ENCODE measurements around the gene CTNNA1.

CTNNA1 gene

DNA sequence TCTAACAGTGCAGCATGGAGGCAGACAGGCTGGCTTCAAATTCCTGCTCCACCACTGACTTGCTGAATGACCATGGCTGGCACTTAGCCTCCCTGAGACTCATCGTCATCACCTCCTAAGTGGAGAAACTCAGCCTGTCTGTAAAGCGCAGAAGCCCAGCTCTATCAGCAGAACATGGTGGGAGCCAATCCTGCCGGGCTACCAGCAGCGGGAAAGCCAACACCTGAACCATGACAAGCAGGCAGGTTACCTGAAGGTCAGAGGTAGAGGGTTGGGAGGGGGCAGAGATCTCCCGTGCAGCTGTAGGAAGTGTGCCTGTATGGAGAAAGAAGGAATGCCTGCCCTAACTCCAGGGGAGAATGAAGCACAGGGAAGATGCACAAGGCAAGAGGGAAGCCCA lies 194.6 kb downstream of the CTNNA1 start:
- no peak overlapping the region for H3K4me3 ChIP-seq (ENCODE audit: low read length)
- TF ChIP-seq ZNF274 (IDR thresholded peaks at IDR 0.05; ENCODE audit: low read depth, low read length) = no peak

DNA sequence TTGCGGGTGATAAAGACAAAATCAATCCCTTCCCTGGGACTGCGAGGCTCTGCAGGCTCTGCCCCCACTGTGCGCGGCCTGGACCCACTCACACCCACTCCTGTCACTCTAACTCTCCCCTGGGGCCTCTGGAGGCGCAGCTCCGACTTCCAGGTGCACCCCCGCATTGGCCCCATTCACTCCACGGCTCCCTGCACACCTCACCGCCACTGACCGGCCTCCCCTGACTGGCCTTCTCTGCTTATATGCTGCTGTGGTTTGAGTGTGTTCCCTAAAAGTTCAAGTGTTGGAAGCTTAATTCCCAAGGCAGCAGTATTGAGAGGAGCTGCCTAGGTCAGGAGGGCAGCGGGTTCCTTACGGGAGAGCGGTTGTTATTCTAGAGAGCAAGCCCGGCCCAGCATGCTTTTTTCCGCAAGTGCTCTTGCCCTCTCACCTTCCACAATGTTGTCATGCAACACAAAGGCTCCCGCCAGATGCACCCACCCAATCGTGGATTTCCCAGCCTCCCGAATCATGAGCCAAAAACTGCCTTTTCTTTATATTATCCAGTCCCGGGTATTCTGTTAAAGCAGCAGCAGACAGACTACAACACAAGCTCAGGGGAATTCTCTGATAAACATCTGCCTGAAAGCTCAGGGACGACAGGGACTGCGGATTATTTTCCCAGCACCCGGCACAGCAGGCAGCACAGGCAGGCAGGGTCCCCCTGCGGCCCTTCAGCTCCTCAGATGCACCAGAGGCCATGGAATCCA lies 195.4 kb downstream of the CTNNA1 start:
- no peak overlapping the region for H3K4me3 ChIP-seq (ENCODE audit: low read length)
- no peak for TF ChIP-seq ZNF274 (IDR thresholded peaks at IDR 0.05; ENCODE audit: low read depth, low read length)

DNA sequence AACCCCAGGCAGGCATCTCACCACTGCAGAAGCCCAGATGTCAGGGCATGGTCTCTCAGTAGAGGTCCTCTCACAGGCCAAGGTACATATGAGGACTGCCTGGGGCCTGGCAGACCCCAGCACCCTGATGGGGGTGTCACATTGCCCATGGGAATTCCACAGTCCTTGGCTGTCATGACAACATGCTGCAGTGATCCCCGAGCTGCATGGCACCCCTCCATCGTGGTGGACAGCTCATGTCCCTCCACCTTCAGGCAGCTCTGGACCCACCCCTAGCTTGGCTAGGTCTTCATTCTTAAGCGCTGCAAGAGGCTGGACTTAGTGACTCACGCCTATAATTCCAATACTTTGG lies 196.0 kb downstream of the CTNNA1 start:
- H3K4me3 ChIP-seq (ENCODE audit: low read length) = no peak overlapping the region
- TF ChIP-seq ZNF274 (IDR thresholded peaks at IDR 0.05; ENCODE audit: low read depth, low read length) = no peak

DNA sequence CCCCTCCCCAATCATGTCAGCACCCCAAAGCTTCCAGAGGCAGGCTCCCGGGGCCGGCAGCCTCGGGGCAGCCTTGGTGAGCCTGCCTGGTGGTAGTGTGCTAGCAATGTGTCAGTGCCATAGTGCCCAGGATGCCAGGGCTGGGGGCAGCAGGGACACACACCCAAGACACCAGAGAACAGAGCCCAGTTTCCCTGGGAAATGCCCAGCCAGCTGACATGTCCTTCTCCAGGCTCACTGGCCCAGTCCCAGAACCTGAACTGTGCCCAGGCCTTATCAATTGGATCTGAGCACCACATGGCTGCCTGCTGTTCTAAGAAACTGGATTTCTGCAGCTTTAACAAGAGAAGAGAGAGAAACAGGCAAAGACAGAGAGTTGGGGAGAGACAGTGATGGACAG lies 196.8 kb downstream of the CTNNA1 start:
- no peak overlapping the region for H3K4me3 ChIP-seq (ENCODE audit: low read length)
- TF ChIP-seq ZNF274 (IDR thresholded peaks at IDR 0.05; ENCODE audit: low read depth, low read length) = no peak

DNA sequence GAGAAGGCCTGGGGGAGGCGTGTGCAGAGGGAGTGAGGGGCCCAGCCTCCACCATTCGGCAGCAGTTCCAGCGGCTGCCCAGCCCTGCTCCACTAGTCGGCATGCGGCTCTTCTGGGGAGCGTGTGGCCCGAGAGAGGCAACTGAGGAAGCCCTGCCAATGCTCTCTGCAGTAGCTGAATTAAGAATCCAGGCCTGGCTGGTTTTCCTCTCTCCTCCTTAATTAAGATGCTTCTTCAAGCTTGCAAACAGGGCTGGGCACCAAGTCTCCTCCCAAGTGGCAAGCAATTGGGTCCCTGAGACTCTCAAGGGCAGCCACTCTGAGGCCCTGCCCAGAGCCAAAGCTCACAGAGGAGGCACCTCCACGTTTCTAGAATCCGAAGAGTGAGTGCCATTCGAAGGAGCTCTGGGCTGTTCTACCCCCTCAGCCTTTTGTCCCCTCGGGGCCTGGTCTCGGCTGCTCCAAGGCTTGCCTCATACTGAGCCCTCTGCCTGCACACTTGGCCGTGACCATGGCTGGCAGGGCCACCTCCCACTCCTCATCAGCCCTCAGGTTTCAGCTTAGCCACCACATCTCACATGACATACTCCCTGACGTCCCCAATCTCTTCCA lies 197.3 kb downstream of the CTNNA1 start:
- no peak for TF ChIP-seq ZNF274 (IDR thresholded peaks at IDR 0.05; ENCODE audit: low read depth, low read length)
- no peak overlapping the region for H3K4me3 ChIP-seq (ENCODE audit: low read length)

DNA sequence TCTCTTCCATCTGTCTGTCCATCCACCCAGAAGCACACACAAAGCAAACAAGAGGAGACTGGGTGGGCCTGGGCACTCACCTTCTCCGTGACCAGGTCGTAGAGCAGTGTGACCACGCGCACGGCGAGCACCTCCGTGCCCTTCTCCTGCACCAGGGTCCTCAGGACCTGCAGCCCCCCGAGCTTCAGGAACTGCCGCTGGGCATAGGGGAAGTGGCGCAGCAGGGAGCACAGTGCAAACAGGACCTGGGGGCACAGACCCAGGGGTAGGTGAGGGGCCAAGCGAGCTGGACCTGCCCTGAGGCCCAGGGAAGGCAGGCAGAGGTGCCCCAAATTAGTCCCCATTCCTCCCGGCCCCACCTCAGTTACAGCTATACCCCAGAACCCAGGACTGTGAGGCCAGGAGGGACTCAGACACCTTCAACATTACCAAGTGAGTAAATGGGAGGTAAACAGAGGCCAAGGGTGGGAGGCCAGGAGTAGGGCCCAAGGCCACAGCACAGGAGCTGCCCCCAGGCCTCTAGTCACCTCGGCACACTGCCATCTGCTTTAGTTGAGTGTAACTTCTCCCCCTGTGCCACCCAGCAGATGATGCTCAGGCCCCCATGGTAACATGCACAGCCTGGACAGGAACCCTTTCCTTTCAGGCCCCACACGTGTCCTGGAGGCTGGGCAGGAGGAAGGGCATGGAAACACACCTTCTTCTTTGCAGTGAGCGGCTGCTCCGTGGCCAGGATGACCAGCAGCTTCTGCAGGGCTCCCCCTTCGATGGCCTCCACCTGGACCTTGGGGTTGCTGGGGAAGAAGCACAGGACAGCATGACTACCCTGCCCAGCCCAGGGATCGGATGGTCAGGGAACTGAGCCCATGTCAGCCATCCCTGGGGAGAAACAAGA lies 198.1 kb downstream of the CTNNA1 start:
- H3K4me3 ChIP-seq (ENCODE audit: low read length) = no peak overlapping the region
- no peak for TF ChIP-seq ZNF274 (IDR thresholded peaks at IDR 0.05; ENCODE audit: low read depth, low read length)

DNA sequence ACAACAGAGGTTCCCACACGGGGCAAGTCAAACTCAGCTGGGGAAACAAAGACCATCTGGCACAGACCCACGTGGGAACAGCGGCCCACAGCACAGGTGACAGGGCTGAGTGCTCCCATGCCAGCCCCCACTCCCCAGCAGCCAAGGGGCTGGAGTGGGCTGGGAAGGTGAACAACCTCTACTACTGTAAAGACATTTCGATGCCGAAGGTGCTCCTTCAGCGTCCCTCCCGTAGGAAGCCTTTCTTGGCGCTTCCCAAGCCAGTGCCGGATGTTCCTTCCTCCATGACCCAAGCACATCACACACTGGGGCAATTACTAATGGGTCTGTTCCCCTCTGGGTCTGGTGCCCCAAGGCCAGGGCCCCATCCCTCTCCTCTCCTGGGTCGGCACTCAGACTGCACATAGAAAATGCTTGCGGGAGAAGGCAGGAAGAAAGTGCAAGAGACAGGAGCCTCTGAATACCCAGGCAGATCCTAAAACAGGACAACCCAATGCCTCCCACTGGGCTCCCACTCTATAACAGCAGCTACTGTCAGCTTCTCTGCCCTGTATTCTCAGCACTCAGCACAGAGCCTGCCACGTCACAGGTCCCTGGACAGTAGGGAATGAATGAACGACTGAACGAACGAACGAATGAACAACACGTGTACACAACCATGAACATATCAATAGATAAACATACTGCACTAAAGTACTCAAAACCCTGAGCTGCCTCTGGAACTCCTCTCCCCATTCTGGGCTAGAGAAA lies 198.9 kb downstream of the CTNNA1 start:
- TF ChIP-seq ZNF274 (IDR thresholded peaks at IDR 0.05; ENCODE audit: low read depth, low read length) = no peak

DNA sequence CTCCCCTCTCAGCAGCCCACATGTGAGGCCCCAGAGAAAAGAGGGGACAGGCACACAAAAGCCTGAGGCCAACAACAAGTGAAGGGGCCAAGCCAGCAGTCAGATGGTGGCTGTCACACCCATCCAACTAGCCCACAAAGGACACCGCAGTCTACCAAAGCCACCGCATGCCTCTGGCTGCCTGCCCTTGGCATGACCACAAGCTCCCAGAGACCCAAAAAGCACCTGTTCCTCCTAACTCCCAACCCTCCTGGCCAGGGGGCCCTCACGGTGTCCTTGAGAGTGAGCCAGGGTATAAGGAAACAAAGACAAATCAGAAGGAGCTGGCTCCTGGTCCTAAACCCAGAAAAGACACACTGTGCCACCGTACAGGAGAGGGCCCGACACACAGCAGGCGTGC lies 199.7 kb downstream of the CTNNA1 start:
- H3K4me3 ChIP-seq (ENCODE audit: low read length) = no peak overlapping the region
- TF ChIP-seq ZNF274 (IDR thresholded peaks at IDR 0.05; ENCODE audit: low read depth, low read length) = no peak

More for the DNA sequence above, 198.9 kb downstream of the CTNNA1 start:
- no peak overlapping the region for H3K4me3 ChIP-seq (ENCODE audit: low read length)

DNA sequence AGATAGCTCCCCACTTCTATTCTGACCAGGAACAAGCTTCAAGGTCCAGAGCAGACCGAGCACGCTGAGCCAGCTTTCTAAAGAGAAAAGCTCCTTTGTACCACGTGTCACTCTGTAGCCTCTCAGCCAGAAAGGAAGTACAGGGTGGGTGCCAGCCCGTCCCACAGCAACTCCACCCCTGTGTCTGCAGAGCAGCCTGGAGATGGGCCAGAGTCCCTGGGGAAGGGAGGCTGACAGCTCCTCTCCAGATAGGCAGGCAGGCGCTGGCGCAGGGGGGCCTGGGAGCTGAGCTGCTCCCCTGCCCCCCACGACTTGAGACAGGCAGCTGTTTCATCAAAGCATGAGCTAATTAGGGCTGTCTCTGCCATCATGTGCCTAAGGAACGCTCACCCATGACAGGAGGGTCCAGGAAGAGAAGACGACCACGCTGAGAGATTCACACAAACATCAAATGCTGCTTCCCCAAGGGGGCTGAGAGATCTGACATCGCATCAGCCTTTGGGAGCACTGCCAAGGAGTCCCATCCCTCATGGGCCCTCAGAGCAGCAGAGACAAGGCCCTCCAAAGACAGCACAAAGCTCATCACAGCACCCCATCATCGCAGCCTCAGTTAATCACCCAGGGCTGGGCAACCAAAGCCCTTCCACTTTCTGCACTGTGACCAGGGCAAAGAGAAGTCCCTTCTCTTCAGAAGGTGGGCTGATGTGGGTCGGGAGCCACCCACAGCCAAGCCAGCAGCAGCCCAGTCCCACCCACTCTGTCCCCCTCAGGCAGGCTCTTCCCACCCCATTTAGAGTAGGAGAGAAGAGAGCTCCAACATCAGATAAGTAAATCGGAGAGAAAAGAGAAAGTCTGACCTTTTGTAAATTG lies 200.4 kb downstream of the CTNNA1 start:
- no peak overlapping the region for H3K4me3 ChIP-seq (ENCODE audit: low read length)
- no peak for TF ChIP-seq ZNF274 (IDR thresholded peaks at IDR 0.05; ENCODE audit: low read depth, low read length)

DNA sequence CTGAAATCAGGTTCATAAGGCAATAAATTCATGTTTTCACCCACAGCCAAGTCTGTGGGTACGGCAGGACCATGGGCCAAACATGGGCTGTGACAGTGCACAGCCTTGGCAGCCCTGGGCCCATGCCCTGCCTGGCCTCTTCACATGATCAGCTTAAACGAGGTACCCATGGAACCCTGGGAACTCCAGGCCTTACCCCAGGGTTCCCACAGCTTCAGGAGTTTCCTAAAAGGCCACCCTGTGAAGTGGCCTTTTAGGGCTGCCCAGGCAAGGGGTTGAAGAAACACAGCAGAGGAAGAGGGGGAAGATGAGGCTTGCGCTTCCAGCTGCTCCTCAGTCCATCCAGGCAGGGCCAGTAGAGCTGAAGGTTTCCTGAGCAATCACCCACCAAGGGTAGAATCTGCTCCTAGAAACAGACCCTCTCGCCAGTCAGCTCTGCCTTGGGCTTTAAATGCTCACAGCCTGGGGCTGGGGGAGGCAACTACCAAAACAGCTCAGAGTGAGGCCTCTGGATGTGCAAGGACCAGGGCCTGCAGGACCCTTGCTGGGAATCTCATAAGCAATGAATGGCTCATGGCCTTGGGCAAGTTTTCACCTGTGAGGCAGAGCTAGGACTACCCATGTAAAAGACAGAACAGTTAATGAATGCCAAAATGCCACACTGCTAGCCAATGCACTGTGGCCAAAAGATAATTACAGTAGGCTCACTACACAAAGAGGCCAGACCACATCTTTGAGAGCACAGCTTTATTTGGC lies 201.2 kb downstream of the CTNNA1 start:
- TF ChIP-seq ZNF274 (IDR thresholded peaks at IDR 0.05; ENCODE audit: low read depth, low read length) = no peak
- no peak overlapping the region for H3K4me3 ChIP-seq (ENCODE audit: low read length)

DNA sequence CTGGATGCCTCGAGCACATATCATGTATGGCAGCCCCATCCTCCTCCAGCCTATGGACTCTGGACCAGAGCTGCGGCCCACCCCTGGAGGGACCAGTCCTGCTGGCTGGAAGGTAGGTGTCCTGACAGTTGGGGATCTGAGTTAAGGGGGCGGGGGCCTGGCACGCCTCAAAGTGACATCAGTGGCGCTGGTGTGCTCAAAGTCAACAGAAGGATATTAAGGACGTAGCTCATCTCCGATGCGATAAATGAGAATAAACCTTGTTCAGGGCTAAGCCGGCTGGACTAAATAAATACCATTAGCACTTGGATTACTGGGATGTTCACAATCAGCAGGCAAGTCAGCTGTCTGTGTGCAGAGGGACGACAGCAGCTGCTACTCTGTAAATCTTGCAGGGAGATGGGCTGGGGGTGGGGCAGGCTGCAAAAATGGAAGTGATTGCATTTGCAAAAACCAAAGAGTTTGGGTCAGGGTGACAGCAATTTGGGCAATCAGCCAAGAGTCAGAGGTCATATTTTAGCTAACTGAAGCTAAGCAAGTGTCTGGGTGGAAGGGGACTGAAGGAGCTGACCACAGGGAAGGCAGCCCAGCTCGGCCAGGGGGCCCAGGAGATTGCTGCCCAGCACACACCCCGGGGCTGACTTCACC lies 201.9 kb downstream of the CTNNA1 start:
- no peak overlapping the region for H3K4me3 ChIP-seq (ENCODE audit: low read length)
- no peak for TF ChIP-seq ZNF274 (IDR thresholded peaks at IDR 0.05; ENCODE audit: low read depth, low read length)

DNA sequence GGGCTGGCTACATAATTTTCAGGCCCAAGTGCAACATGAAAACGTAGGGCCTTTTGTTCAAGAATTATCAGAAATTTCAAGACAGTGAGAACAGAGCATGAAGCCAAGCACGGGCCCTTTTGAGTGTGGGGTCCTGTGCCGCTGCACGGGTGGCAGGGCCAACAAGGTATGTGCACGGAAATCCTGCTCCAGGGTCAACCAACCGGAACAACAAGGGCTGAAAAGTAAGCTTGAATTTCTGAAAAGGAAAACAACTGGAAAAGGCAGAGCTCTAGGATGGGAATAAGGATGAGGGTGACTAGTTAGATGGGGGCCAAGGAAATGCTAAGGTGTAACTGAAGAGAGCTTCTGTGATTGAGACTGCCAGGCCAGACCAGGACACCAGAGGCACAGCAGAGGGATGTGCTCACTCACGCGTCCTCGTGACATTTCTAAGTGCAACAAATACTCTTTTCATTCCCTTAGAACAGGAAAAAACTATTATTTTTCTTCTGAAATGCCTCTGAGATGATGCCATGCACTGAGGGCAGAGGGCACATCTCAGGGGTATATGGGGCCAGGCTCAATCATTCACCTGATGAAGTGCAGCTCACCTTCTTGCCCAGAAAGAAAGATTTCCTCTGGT lies 202.6 kb downstream of the CTNNA1 start:
- TF ChIP-seq ZNF274 (IDR thresholded peaks at IDR 0.05; ENCODE audit: low read depth, low read length) = no peak
- H3K4me3 ChIP-seq (ENCODE audit: low read length) = no peak overlapping the region
